HG03135 (cell line): ENCODE results near the gene OR2B6.
"Not testable (repeated sequence)": the region's sequence is repeated elsewhere in the genome, so short reads cannot be mapped to it uniquely, and the experiment has no call there.

Experiments used
- ATAC-seq: cut with Tn5 transposase; IDR thresholded peaks from one replicate; pipeline ENCODE4 v1.9.1; 2021; ENCODE audit warnings: mild to moderate bottlenecking, moderate library complexity; ENCODE audit not compliant: unreplicated experiment

OR2B6 gene

DNA sequence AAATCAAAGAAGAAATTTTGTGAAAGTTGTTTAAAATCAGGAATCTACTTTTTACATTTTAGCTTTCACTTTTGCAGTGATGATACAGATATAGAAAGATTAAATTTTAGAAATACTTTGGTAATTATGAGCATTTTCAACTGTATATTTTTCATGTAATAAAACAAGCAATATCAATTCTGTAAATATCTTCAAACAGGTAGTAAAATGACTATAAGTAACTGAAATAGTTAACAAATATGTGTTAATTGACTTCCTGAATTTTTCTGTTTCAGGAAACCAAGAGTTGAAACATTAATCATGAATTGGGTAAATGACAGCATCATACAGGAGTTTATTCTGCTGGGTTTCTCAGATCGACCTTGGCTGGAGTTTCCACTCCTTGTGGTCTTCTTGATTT is at the start of gene OR2B6:
OR2B6 (plus strand) TSS at position 301 of the 400 bp plus-strand sequence; CDS start at position 301, 0 bp downstream.
- ATAC-seq, result no peak

DNA sequence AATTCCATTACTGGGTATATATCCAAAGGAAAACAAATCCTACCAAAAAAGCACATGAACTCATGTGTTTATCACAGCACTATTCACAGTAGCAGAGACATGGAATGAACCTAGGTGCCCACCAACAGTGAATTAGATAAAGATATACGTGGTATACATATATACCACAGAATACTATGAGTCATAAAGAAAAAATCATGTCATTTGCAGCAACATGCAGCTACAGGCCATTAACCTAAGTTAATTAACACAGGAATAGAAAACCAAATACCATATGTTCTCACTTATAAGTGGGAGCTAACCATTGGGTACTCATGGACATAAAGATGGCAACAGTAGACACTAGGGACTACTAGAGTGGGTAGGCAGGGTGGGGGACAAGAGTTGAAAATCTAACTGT is 49.0 kb upstream of the OR2B6 start:
- ATAC-seq, result no peak

DNA sequence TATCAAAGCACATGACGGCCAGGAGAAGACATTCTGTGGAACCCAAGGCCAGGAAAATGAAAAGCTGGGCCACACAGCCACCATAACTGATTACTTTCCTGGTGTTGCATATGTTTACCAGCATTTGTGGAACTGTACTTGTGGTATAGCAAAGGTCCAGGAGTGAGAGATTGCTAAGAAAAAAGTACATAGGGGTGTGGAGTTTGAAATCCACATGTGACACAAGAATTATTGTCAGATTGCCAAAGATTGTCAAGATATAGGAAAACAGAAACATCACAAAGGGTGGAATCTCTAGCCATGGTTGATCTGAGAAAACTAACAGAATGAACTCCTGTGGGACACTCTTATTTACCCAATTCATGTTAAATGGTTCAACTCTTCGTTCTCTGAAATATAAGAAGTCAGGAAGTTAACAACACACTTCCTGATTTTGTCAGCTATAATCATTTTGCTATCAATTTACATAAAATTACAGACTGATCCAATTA is 45.0 kb upstream of the OR2B6 start, which contains the start of gene OR2B2:
OR2B2 (minus strand) TSS at position 441 of the 491 bp plus-strand sequence; CDS start at position 364, 77 bp downstream.
- ATAC-seq, result no peak

DNA sequence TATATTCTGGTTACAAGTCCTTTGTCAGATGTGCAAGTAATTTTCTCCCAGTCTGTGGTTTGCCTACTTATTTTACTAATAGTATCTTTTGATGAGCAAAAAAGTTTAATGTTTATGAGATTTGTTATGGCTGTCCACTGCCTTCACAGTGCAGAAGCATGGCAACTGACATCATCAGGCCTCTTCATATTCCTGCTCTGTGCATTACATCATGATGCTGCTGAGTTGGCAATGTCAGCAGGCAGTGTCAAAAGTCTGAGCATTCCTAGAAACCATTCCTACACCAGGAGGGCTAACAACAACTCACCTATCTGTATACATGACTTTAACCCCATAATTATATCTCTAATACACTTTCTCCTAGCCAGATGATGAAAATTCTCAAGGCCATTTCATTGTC is 34.1 kb upstream of the OR2B6 start:
- no peak for ATAC-seq

DNA sequence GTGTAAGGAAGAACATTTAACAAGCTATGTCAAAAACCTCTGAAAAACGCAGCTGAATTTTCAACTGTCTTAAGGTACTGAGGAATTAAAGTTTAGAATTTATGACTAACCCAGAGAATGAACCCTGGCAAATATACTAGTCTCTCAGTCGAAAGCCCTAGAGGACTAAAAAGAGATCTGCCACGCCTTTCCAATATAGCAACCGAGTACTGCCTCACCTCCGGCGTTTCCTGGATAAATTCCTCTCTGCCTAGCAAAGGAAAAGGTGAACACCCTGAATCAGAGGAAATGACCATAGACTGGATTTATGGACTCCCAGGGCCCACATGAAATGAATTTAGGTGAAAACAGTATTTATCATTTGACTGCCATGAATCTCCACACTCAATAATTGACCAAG is 32.9 kb upstream of the OR2B6 start:
- ATAC-seq, result no peak

DNA sequence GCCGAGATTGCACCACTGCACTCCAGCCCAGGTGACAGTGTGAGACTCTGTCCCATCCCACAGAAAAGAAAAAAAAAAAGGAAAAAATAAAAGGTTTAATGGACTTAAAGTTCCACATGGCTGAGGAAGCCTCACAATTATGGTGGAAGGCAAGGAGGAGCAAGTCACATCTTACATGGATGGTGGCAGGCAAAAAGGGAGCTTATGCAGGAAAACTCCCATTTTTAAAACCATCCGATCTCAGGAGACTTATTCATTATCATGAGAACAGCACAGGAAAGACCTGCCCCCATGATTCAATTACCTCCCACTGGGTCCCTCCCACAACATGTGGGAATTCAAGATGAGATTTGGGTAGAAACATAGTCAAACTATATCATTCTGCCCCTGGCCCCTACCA is 29.0 kb upstream of the OR2B6 start:
- ATAC-seq, result not testable (repeated sequence)

DNA sequence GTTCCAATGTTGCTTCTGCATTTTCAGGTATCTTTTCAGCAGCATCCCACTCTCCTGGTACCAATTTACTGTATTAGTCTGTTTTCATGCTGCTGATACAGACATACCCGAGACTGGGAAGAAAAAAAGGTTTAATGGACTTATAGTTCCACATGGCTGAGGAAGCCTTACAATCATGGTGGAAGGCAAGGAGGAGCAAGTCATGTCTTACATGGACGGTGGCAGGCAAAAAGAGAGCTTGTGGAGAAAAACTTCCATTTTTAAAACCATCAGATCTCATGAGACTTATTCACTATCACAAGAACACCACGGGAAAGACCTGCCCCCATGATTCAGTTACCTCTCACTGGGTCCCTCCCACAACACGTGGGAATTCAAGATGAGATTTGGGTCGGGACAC is 27.1 kb upstream of the OR2B6 start:
- ATAC-seq, result not testable (repeated sequence)

DNA sequence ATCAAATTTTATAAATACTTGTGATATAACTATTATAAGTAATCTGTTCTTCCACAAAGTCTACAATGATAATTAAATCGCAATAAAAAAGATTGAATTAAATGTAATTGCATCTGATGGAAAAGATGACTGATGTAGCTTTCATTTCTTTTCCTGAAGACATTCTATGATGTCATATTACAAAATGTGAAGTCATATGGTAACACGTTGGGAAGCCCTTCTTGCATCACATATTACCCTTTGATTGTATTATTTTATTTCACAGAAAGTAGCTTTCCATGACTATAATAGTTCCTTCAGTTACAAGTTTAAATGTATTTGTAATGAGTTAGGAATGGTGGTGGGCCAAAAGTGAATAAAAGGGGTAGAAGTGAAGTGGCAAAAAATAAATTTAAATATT is 25.8 kb upstream of the OR2B6 start:
- ATAC-seq, result no peak

DNA sequence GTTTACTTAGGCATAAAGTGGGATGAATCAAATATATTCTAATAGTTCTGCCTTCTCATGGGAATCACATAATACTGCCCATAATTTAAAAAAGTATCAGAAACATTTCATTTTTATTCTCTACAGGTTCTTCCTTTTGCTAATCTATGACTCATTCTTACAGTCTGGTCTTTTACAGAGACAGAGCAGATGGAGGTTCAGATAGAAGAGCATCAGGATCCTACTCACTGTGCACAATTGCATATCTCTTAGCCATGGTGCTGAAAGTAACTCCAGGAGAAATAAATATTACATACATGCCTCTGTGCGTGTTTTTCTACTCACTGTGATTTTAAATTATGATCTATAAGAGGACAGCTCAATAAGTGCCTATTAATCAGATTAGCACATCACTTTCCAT is 16.3 kb upstream of the OR2B6 start:
- no peak for ATAC-seq

DNA sequence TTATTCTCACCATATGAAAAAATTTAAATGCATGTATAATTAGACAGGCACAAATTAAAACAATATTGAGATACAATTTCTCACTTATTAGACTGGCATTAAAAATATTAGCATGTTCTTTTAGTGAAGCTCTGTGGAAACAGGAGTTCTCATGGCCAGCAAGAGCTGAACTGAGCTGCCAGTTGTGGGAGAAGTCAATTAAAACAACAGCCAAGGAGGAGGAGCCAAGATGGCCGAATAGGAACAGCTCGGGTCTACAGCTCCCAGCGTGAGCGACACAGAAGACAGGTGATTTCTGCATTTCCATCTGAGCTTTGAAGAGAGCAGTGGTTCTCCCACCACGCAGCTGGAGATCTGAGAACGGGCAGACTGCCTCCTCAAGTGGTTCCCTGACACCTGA is 14.0 kb upstream of the OR2B6 start:
- not testable (repeated sequence) for ATAC-seq

DNA sequence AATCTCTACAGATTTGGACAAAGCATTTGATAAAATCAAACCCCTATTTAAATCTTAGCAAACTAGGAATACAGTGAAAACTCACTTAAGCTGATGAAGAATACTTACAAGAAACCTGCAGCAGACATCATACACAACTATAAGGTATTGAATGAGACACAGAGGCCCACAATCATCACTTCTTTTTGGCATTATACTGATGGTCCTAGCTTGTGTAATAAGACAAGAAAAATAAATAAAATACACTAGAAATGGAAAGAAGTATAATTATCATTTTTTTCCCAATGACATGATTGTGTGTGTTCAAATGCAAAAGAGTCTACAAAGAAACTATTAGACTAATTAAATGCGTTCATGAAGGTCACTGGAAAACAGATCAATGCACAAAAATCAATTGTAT is 8.8 kb upstream of the OR2B6 start:
- ATAC-seq, result no peak

DNA sequence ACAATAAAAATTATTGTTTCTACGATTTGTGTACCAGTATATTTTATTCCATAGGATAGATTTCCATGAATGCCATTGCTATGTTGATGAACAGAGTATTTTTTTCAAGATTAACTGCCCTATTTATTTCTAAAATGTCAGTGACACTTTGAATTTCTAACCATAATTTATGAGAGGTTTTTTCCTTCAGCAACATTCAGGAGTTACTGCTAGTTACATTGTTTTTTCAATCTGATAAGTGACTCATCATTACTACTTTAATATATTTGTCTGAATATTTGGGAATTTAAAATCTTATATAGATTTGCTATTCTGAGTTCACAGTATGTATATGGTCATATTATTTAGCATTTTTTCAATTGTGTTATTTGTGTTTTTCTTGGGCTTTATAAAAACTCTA is 6.0 kb upstream of the OR2B6 start:
- ATAC-seq, result no peak

DNA sequence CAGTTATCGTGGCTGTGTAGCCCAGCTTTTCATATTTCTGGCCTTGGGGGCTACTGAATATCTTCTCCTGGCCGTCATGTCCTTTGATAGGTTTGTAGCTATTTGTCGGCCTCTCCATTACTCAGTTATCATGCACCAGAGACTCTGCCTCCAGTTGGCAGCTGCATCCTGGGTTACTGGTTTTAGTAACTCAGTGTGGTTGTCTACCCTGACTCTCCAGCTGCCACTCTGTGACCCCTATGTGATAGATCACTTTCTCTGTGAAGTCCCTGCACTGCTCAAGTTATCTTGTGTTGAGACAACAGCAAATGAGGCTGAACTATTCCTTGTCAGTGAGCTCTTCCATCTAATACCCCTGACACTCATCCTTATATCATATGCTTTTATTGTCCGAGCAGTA is 475 bp downstream of the OR2B6 start:
- ATAC-seq, result no peak

DNA sequence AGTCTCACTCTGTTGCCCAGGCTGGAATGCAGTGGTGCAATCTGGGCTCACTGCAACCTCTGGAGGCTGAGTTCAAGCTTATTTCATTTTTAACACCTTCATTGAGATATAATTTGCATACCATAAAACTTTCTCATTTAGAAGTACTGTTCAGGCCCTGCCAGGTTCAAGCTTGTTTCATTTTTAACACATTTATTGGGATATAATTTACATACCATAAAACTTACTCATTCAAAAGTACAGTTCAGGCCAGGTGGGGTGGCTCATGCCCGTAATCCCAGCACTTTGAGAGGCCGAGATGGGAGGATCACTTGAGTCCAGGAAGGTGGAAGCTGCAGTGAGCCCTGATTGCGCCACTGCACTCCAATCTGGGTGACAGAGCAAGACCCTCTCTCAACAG is 5.5 kb downstream of the OR2B6 start:
- ATAC-seq, result no peak

DNA sequence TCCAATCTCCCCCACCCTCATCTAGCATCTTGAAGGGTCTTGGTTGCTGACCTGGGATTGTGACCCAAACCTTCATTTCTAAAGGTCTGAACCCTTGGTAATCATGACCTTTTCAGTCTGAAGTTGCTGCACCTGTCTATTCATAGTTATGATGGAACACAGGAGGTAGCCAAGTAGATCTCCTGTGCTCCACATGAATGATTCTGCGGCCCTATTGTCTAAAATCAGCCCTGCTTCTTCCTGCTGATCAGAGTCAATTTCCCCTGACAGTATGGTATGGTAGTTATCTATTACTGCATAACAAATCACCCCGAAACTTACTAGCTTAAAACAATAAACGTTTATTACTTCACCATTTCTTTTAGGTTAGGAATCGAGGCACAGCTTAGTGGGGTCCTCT is 9.0 kb downstream of the OR2B6 start:
- no peak for ATAC-seq

DNA sequence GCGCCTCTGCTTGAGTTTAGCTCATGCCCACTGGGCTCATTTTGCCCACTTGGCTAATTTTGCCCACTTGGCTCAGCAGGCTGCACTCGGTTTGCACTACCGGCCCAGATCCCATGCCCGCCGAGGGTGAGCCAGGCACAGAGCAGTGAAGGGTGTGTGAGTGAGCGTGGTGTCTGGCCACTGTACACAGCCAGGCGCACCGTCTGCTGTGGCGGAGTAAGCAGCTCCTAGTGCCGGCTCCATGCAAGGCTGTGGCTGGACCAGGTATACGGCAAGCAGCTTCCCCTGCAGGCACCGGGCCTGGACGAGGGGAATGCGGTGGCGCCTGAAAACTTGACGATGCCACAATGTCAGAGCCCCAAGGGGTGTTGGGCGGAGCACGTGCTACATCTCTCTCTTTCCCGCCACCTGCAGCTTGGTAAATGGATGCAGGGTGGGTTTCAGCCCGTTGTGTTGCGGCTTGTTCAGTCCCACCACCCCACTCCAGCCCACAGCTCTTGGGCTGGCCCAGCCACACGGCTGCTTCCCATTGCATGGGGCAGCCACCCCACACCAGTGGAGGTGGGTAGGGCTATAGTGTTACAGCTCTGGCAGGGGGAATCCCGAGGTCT is 9.9 kb downstream of the OR2B6 start:
- ATAC-seq, result no peak

DNA sequence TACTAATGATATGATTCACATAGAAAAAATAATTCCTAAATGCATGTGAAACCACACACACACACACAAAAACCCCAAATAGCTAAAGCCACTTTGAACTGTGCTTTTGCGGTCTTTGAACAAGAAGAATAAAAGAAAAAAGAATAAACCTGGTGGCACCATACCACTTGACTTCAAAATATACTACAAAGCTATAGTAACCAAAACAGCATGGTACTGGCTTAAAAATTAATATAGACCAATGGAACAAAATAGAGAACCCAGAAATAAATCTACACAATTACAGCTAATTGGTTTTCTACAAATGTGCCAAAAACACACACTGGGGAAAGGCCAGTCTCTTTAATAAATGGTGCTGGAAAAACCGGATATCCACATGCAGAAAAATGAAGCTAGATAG is 13.4 kb downstream of the OR2B6 start:
- ATAC-seq, result no peak

DNA sequence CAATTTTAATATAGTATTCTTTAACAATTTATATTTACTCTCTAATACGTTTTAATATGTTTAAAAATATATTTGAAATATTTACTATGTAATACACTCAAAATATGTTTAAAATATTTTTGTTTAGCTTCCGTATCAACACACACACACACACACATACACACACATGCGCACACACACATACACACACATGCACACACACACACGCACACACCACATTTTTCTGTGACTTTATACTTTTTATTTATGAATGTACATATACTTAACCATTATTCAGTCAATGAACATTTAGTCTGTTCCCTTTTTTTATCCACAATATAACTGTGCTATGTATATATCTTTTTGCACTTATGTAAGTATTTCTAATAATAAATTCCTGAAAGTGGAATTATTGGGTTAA is 15.7 kb downstream of the OR2B6 start:
- ATAC-seq, result no peak

DNA sequence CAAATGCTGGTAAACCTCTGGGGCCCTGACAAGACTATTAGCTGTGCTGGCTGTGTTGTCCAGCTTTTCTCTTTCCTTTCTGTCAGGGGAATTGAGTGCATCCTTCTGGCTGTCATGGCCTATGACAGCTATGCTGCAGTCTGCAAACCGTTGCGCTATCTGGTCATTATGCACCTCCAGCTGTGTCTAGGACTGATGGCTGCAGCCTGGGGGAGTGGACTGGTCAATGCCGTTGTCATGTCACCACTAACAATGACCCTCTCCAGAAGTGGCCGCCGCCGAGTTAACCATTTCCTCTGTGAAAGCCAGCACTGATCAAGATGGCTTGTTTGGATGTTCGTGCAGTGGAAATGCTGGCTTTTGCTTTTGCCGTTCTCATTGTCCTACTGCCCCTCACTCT is 20.3 kb downstream of the OR2B6 start:
- ATAC-seq, result no peak

DNA sequence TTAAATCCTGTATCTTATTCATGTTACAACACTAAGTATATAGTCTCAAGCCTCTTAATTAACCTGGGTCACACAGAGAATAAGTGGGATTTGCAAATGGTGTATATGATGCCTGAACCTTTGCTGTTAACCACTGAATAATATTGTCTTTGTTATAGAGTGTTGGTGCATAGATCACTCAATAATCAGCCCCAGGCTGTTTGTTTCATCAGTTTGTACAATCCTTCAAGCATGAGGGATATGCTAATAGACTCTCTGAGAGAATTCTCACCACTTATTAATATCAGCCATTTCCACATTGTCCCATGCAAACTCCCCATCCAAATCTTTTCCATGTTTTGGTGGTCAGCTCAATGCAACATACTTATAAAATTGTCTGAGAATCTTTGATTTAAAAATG is 21.7 kb downstream of the OR2B6 start:
- ATAC-seq, result no peak

DNA sequence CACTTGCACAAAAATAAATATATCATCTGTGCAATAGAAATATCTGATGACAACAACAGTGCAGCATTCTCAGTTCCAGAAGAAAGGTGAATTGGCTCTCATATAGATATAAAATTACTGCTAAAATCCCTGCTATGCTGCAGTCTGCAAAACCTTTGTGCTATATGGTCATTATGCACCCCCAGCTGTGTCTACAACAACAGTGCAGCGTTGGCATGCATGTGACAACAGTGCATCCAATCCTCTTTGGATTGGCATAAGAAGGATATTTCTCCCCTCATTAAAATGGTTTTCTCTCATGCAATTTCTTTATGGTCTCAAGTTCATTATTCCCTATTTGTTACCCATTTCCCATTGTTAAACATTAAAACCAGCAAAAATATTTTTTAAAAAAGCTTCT is 23.1 kb downstream of the OR2B6 start:
- no peak for ATAC-seq

DNA sequence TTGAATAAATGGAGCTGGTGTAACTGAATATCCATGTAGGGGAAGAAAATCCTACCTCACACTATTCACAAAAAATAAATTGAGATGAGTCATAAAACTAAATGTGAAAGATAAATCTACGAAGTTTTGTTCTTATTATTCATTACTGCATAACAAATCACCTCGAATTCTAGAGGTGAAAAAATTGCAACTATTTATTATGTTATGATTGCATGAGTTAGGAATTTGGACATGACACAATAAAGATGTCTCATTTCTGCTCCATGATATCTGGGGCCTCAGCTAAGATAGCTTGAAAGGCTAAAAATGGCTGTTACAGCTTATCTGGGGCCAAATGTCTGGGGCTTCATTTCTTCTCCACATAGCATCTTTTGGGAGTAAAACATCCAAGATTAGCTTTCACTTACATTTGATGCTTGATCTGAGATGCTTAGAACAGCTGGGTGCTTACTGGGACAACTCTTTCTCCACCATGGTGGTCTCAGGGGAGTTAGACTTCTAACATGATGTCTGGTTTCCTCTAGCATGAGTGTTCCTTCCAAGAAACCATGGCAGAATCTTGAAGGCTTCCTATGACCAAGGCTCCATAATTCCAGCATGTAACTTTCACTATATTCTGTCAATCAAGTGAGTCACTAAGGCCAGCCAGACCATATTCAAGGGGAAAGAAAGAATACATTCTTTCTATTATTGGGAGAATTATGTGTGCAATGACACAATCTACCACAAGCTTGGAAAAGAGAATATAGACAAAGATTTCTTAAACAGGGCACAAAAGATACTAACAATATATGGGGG is 30.1 kb downstream of the OR2B6 start:
- no peak for ATAC-seq
